GM23338 (cell line): ENCODE results near the gene MLLT10.

Experiments
- CREB1 ChIP-seq: fragments of 250-450 bp; sonication (Bioruptor Pico); IDR thresholded peaks from 2 replicates; pipeline ENCODE4 v1.5.0; 2020; ENCODE audit warnings: low read depth, mild to moderate bottlenecking, moderate library complexity
- EZH2 ChIP-seq: fragments of 200-600 bp; sonication (generic); IDR thresholded peaks from one replicate; pipeline ENCODE4 v1.8.0; 2017; ENCODE audit warnings: antibody characterized with exemption, mild to moderate bottlenecking, low read depth; ENCODE audit not compliant: unreplicated experiment
- EZH2phosphoT487 ChIP-seq: fragments of 200-600 bp; sonication (generic); IDR thresholded peaks from one replicate; pipeline ENCODE4 v1.8.1; 2018; ENCODE audit warnings: antibody characterized with exemption; ENCODE audit not compliant: unreplicated experiment
- JUNB ChIP-seq: IDR thresholded peaks from one replicate; pipeline ENCODE4 v1.6.1; 2016; ENCODE audit warnings: antibody characterized with exemption; ENCODE audit not compliant: unreplicated experiment
- POLR2AphosphoS5 ChIP-seq: IDR thresholded peaks from 2 replicates; pipeline ENCODE4 v1.6.1; 2016; ENCODE audit warnings: antibody characterized with exemption, low read depth
- STAT1 ChIP-seq: IDR thresholded peaks from one replicate; pipeline ENCODE4 v1.6.1; 2016; ENCODE audit warnings: antibody characterized with exemption; ENCODE audit not compliant: unreplicated experiment
- TF ChIP-seq, protein P1 (sequence below), 2 experiments: fragments of 200-600 bp in 1 of 2; sonication (generic) in 1 of 2; conservative IDR thresholded peaks; 2 replicates each; pipeline versions ENCODE4 v1.5.1 to v1.6.1; 2016 to 2017; ENCODE audit warnings: antibody characterized with exemption in 2 of 2, low read depth in 2 of 2, mild to moderate bottlenecking in 2 of 2, moderate library complexity in 1 of 2
- TF ChIP-seq, protein P2 (sequence below): IDR thresholded peaks from one replicate; pipeline ENCODE4 v1.6.1; 2018; ENCODE audit warnings: antibody characterized with exemption; ENCODE audit not compliant: unreplicated experiment
- TF ChIP-seq, protein P3 (sequence below): IDR thresholded peaks from 2 replicates; pipeline ENCODE4 v1.6.1; 2016; ENCODE audit warnings: antibody characterized with exemption

DNA sequence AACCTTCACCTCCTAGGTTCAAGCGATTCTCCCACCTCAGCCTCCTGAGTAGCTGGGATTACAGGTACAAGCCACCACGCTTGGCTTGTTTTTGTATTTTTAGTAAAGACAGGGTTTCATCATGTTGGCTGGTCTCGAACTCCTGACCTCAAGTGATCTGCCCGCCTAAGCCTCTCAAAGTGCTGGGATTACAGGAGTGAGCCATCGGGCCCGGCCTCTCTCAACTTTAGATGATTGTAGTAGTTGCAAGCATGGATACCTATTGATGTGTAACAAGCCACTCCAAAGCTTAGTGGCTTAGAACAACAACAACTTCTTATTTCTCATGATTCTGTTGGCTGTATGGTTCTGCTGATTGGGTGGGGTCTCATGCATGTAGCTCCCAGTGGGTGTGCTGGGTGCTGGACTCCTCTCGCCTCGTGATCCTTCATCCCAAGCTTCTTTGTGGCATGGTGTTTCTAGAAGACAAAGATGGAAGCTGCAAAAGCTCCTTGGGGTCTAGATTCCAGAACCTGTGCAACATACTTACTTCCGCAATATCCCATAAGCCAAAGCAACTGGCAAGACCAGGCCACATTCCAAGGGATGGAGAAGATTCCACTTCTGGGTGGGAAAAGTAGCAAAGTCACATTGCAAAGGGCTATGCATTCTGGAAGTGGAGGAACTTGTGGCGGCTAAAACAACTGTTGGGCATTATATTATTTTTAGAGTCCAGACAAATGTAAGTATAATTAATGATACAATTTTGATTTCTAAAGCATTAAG is 46.4 kb upstream of the MLLT10 start:
- TF ChIP-seq, protein P1, sequence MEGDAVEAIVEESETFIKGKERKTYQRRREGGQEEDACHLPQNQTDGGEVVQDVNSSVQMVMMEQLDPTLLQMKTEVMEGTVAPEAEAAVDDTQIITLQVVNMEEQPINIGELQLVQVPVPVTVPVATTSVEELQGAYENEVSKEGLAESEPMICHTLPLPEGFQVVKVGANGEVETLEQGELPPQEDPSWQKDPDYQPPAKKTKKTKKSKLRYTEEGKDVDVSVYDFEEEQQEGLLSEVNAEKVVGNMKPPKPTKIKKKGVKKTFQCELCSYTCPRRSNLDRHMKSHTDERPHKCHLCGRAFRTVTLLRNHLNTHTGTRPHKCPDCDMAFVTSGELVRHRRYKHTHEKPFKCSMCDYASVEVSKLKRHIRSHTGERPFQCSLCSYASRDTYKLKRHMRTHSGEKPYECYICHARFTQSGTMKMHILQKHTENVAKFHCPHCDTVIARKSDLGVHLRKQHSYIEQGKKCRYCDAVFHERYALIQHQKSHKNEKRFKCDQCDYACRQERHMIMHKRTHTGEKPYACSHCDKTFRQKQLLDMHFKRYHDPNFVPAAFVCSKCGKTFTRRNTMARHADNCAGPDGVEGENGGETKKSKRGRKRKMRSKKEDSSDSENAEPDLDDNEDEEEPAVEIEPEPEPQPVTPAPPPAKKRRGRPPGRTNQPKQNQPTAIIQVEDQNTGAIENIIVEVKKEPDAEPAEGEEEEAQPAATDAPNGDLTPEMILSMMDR (conservative IDR thresholded peaks at IDR 0.05; ENCODE audit: low read depth in 2 of 2), result no peak
- TF ChIP-seq EZH2 (no peak), POLR2AphosphoS5 (no peak), CREB1 (CRISPR knock-in tag) (no peak), STAT1 (no peak), EZH2phosphoT487 (no peak), JUNB (no peak)
- TF ChIP-seq, protein P2, sequence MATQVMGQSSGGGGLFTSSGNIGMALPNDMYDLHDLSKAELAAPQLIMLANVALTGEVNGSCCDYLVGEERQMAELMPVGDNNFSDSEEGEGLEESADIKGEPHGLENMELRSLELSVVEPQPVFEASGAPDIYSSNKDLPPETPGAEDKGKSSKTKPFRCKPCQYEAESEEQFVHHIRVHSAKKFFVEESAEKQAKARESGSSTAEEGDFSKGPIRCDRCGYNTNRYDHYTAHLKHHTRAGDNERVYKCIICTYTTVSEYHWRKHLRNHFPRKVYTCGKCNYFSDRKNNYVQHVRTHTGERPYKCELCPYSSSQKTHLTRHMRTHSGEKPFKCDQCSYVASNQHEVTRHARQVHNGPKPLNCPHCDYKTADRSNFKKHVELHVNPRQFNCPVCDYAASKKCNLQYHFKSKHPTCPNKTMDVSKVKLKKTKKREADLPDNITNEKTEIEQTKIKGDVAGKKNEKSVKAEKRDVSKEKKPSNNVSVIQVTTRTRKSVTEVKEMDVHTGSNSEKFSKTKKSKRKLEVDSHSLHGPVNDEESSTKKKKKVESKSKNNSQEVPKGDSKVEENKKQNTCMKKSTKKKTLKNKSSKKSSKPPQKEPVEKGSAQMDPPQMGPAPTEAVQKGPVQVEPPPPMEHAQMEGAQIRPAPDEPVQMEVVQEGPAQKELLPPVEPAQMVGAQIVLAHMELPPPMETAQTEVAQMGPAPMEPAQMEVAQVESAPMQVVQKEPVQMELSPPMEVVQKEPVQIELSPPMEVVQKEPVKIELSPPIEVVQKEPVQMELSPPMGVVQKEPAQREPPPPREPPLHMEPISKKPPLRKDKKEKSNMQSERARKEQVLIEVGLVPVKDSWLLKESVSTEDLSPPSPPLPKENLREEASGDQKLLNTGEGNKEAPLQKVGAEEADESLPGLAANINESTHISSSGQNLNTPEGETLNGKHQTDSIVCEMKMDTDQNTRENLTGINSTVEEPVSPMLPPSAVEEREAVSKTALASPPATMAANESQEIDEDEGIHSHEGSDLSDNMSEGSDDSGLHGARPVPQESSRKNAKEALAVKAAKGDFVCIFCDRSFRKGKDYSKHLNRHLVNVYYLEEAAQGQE, result no peak
- TF ChIP-seq, protein P3, sequence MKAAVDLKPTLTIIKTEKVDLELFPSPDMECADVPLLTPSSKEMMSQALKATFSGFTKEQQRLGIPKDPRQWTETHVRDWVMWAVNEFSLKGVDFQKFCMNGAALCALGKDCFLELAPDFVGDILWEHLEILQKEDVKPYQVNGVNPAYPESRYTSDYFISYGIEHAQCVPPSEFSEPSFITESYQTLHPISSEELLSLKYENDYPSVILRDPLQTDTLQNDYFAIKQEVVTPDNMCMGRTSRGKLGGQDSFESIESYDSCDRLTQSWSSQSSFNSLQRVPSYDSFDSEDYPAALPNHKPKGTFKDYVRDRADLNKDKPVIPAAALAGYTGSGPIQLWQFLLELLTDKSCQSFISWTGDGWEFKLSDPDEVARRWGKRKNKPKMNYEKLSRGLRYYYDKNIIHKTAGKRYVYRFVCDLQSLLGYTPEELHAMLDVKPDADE, result no peak
